ENCODE data around the gene ARID1B.

GRCh38 chr6:156905801-156906200, 128.6 kb downstream of the ARID1B start:
- TF ChIP-seq CTCF (IDR thresholded peaks at IDR 0.05) (no peak), POLR2A (IDR thresholded peaks at IDR 0.05) (no peak)

Measured in adrenal gland (tissue), 5 donors.